HG03159 (cell line): ENCODE measurements around the gene SLC13A1.
"Not testable (repeated sequence)": the region's sequence is repeated elsewhere in the genome, so short reads cannot be mapped to it uniquely, and the experiment has no call there.

Experiments used
- ATAC-seq: cut with Tn5 transposase; IDR thresholded peaks from one replicate; pipeline ENCODE4 v1.9.1; 2021; ENCODE audit warnings: mild to moderate bottlenecking, moderate library complexity; ENCODE audit not compliant: unreplicated experiment

The SLC13A1 gene

GRCh38 chr7:123131961-123132360 is 67.8 kb downstream of the SLC13A1 start:
- no peak for ATAC-seq

- ATAC-seq, result no peak
These were observed 68.2 kb downstream of the SLC13A1 start for GRCh38 chr7:123131556-123131955.

GRCh38 chr7:123131140-123131539 is 68.6 kb downstream of the SLC13A1 start:
- ATAC-seq, result no peak

- no peak for ATAC-seq
These were observed 73.1 kb downstream of the SLC13A1 start for GRCh38 chr7:123126691-123127090.

GRCh38 chr7:123126171-123126570 is 73.6 kb downstream of the SLC13A1 start:
- ATAC-seq, result no peak

- no peak for ATAC-seq
These were observed 74.5 kb downstream of the SLC13A1 start for GRCh38 chr7:123125231-123125630.

- no peak for ATAC-seq
These were observed 76.9 kb downstream of the SLC13A1 start for GRCh38 chr7:123122916-123123315.

GRCh38 chr7:123120286-123120685 is 79.5 kb downstream of the SLC13A1 start:
- no peak for ATAC-seq

GRCh38 chr7:123115331-123115730 is 84.4 kb downstream of the SLC13A1 start:
- no peak for ATAC-seq

- ATAC-seq, result no peak
These were observed 85.5 kb downstream of the SLC13A1 start for GRCh38 chr7:123114288-123114687.

- no peak for ATAC-seq
These were observed 86.9 kb downstream of the SLC13A1 start for GRCh38 chr7:123112833-123113232.

- ATAC-seq, result no peak
These were observed 100.1 kb downstream of the SLC13A1 start for GRCh38 chr7:123099712-123100111.

GRCh38 chr7:123096976-123097375 is 102.8 kb downstream of the SLC13A1 start:
- ATAC-seq, result no peak

GRCh38 chr7:123096434-123096833 is 103.3 kb downstream of the SLC13A1 start:
- ATAC-seq, result no peak

- no peak for ATAC-seq
These were observed 109.3 kb downstream of the SLC13A1 start for GRCh38 chr7:123090456-123090855.

GRCh38 chr7:123086910-123087309 is 112.9 kb downstream of the SLC13A1 start:
- ATAC-seq, result not testable (repeated sequence)

GRCh38 chr7:123084861-123085260 is 114.9 kb downstream of the SLC13A1 start:
- not testable (repeated sequence) for ATAC-seq

- ATAC-seq, result no peak
These were observed 120.7 kb downstream of the SLC13A1 start for GRCh38 chr7:123079021-123079420.

- ATAC-seq, result peak; percentile 62
These were observed 123.8 kb downstream of the SLC13A1 start for GRCh38 chr7:123075838-123076467.

- no peak for ATAC-seq
These were observed 129.0 kb downstream of the SLC13A1 start for GRCh38 chr7:123070702-123071286.

GRCh38 chr7:123067814-123068213 is 132.0 kb downstream of the SLC13A1 start:
- ATAC-seq, result no peak
